Measurements from ENCODE around the gene SLC66A1.
"Not testable (repeated sequence)": the region's sequence is repeated elsewhere in the genome, so short reads cannot be mapped to it uniquely, and the experiment has no call there.

SLC66A1 gene, protein sequence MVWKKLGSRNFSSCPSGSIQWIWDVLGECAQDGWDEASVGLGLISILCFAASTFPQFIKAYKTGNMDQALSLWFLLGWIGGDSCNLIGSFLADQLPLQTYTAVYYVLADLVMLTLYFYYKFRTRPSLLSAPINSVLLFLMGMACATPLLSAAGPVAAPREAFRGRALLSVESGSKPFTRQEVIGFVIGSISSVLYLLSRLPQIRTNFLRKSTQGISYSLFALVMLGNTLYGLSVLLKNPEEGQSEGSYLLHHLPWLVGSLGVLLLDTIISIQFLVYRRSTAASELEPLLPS

DNA sequence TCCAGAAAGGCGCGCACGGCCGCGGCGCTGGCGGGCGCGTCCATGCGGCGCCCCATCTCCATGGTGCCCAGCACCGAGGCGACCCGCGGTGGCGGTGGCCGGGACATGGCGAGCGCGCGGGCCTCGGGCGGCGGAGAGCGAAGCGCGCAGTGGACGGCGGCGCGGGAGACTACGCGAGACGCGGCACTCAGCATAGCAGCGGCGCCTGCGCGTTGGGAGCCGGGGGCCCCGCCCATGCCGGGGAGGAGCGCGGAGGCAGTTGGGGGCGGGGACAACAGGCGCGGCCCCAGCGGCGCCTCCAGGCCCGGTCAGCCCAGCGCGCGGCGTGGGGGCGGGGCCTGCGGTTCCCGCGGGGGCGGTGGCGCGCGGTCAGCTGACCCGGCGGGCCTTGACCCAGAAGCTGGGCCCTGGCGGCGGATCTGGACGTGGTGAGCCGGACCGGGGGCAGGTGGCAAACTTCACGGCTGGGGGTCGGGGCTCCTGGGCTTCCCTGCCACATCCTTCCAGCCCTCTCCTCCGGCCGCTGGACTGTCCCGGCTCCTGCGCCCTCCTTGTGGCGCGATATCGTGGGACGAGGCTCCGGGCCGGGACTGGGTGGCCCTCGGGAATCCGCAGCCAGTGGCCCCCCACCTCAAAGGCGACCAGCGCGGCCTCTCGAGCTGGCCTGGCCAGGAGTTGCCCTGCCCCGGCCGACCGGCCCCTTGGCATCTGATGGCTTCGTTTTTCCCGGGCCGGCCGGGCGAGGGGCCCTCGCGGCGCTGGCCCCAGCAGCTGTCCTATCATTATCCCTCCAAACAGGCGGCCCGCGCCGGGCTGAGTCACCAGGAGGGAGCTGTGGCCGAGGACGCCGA is at the start of gene SLC66A1, which contains the start of gene AKR7A2:
Gene SLC66A1, plus strand, starts transcription at position 396 of the 851 bp plus-strand sequence. CDS start 5,352 bp downstream, outside the sequence.
Gene AKR7A2, minus strand, starts transcription at position 214 of the 851 bp plus-strand sequence. Its CDS starts 20 bp downstream, at position 194.
- Histone ChIP-seq H3K4me1 (ENCODE audit: control insufficient read depth in 5 of 5, insufficient read depth in 5 of 5, low read length in 5 of 5) (peaks cover 13 to 69% (median 59%) of the 10 kb centered on the region in 5 donors), H3K9ac (ENCODE audit: low read length in 5 of 5) (peak within 1 kb of the TSS; percentile 73 to 95 (median 92)), H3K9me3 (ENCODE audit: control insufficient read depth in 5 of 5, low read length in 5 of 5) (no peaks in the 10 kb centered on the region), H3K27ac (ENCODE audit: low read depth, low read length) (peak within 1 kb of the TSS; percentile 93), H3K4me3 (ENCODE audit: low read depth in 1 of 5, low read length in 5 of 5) (peak within 1 kb of the TSS; percentile 80 to 86 (median 82)), H3K36me3 (ENCODE audit: control insufficient read depth in 5 of 5, insufficient read depth in 5 of 5, low read length in 5 of 5) (peaks cover 4 to 25% (median 13%) of the 10 kb centered on the region in 5 donors), H3K27me3 (ENCODE audit: control insufficient read depth in 5 of 5, insufficient read depth in 4 of 5, low read length in 5 of 5) (no peaks in the 10 kb centered on the region)

DNA sequence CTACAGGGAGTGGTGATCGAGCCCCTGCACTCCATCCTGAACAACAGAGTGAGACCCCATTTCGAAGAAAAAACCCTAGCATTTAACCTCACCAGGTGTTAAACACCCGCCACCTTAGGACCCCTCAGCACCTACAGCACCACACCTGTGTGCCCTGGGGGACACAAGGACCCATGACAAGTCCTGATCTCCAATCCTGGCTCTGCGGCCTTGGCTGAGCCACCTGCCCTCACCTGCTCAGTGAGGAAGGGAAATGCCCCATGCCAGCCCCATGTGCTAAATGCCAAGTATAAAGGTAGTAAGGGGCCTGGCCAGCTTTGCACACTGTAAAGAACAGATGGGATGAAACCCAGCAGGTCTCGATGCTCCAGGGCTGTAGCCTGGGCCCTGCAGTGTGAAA is 49.4 kb upstream of the SLC66A1 start:
- no peak overlapping the region for H3K9ac ChIP-seq (ENCODE audit: low read length in 5 of 5)
- peaks cover 0 to 33% (median 29%) of the 10 kb centered on the region in 5 donors for H3K36me3 ChIP-seq (ENCODE audit: control insufficient read depth in 5 of 5, insufficient read depth in 5 of 5, low read length in 5 of 5)
- H3K9me3 ChIP-seq (ENCODE audit: control insufficient read depth in 5 of 5, low read length in 5 of 5) = no peaks in the 10 kb centered on the region
- H3K4me3 ChIP-seq (ENCODE audit: low read depth in 1 of 5, low read length in 5 of 5) = no peak overlapping the region
- peaks cover 0 to 2% (median 0%) of the 10 kb centered on the region in 5 donors for H3K4me1 ChIP-seq (ENCODE audit: control insufficient read depth in 5 of 5, insufficient read depth in 5 of 5, low read length in 5 of 5)
- H3K27me3 ChIP-seq (ENCODE audit: control insufficient read depth in 5 of 5, insufficient read depth in 4 of 5, low read length in 5 of 5) = no peaks in the 10 kb centered on the region
- no peak overlapping the region for H3K27ac ChIP-seq (ENCODE audit: low read depth, low read length)

DNA sequence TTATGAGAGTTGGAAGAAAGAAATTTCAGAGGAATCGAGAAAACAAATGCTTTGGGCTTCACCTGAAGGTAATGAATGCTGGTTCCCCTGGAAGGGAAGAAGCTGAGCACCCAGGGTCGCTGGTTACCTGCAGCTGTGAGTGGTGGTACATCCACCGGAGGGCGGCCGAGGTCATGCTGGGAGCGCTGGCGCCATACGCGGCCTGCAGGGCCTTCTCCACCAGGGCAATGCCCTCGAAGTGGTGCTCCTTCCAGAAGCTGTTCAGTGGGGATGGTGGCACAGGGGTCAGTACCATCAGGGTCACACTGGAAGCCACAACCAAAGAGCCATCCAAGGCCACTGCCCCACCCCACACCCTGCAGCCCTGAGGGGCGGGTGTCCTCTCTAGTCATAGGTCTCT is 43.7 kb upstream of the SLC66A1 start:
- Histone ChIP-seq H3K9me3 (ENCODE audit: control insufficient read depth in 5 of 5, low read length in 5 of 5) (no peaks in the 10 kb centered on the region), H3K27me3 (ENCODE audit: control insufficient read depth in 5 of 5, insufficient read depth in 4 of 5, low read length in 5 of 5) (peaks cover 0 to under 1% (median 0%) of the 10 kb centered on the region in 5 donors), H3K4me1 (ENCODE audit: control insufficient read depth in 5 of 5, insufficient read depth in 5 of 5, low read length in 5 of 5) (no peaks in the 10 kb centered on the region)

DNA sequence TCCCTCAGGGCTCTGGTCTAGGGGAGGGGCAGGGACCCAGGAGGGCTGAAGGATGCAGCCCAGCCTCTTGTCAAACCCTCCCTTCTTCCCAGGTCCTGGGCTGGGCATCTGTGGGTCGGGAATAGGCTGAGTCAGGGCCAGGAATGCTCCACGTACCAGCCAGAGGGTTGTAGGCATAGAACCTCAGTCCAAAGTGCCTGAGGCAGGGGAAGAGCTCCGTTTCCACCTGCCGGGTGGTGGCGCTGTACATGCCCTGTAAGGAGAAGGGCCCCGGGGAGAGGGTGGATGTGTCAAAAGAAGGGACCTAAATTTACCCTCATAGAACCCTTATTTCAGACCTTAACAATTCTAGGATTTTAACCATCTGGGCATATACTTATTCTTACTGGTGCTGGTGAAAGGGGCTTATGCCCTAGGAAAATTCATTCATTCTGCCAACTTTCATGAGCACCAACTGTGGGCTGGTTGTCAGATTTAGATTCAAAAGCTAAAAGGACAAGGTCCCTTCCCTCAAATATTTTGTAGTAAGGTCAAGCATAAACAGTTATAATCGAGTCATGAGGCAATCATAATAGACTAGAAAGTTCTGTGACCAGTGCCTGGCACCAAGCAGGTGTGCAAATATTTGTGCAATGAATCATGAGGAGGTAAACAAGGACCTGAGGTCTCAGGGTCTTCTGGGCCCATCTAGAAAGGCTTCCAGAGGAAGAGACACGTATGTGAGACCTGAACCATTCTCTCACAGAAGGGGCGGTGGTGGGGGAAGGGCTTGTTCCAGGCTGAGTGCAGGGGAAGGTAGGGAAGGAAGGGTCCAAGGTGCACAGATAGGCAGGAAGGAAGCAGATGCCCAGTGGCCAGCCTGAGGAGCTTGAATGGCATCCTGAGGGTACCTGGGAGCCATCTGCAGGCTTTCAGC is 42.4 kb upstream of the SLC66A1 start:
- H3K9me3 ChIP-seq (ENCODE audit: control insufficient read depth in 5 of 5, low read length in 5 of 5); H3K36me3 ChIP-seq (ENCODE audit: control insufficient read depth in 5 of 5, insufficient read depth in 5 of 5, low read length in 5 of 5); H3K4me3 ChIP-seq (ENCODE audit: low read depth in 1 of 5, low read length in 5 of 5); H3K27ac ChIP-seq (ENCODE audit: low read depth, low read length); H3K9ac ChIP-seq (ENCODE audit: low read length in 5 of 5); H3K4me1 ChIP-seq (ENCODE audit: control insufficient read depth in 5 of 5, insufficient read depth in 5 of 5, low read length in 5 of 5); H3K27me3 ChIP-seq (ENCODE audit: control insufficient read depth in 5 of 5, insufficient read depth in 4 of 5, low read length in 5 of 5): not testable (repeated sequence)

More for the DNA sequence above, 43.7 kb upstream of the SLC66A1 start:
- Histone ChIP-seq H3K36me3 (ENCODE audit: control insufficient read depth in 5 of 5, insufficient read depth in 5 of 5, low read length in 5 of 5) (peaks cover 0 to 5% (median 0%) of the 10 kb centered on the region in 5 donors), H3K9ac (ENCODE audit: low read length in 5 of 5) (no peak overlapping the region), H3K4me3 (ENCODE audit: low read depth in 1 of 5, low read length in 5 of 5) (no peak overlapping the region), H3K27ac (ENCODE audit: low read depth, low read length) (no peak overlapping the region)

DNA sequence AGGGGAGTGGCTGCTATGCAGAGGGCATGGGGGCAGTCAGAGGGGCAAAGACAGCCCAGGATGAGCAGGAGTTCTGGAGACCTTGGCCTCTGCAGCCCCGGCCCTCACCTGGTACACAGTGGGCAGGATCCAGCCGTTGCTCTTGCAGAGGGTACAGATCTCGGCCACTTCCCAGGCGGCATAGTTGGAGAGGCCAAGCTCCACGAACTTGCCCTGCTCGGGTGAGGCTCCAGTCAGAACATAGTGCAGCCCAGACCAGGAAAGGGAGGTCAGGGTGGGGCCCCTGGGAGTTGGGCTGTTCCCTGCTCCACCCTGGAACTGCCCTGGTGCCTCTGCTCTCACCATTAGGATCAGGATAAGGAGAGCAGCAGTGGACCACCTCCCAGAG is 41.8 kb upstream of the SLC66A1 start:
- H3K27ac ChIP-seq (ENCODE audit: low read depth, low read length); H3K4me1 ChIP-seq (ENCODE audit: control insufficient read depth in 5 of 5, insufficient read depth in 5 of 5, low read length in 5 of 5); H3K9me3 ChIP-seq (ENCODE audit: control insufficient read depth in 5 of 5, low read length in 5 of 5); H3K36me3 ChIP-seq (ENCODE audit: control insufficient read depth in 5 of 5, insufficient read depth in 5 of 5, low read length in 5 of 5); H3K9ac ChIP-seq (ENCODE audit: low read length in 5 of 5); H3K27me3 ChIP-seq (ENCODE audit: control insufficient read depth in 5 of 5, insufficient read depth in 4 of 5, low read length in 5 of 5); H3K4me3 ChIP-seq (ENCODE audit: low read depth in 1 of 5, low read length in 5 of 5): not testable (repeated sequence)

DNA sequence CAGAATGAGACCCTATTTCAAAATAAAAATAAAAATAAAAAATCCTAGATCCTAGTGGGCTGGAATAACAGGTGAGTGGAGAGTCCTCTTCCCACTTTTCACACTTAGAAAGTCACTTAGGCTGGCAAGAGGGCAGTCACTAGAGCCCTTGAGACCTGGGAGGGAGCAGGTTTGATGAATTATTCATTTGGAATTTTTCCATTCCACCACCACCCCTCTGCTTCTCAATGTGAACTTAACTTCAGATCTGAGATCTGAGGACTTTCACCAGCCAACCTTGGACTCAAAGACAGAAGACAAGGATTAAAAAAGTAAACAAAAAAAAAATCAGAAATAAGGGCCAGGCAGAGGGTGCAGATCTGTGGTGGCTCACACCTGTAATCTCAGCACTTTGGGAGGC is 40.1 kb upstream of the SLC66A1 start:
- peaks cover 0 to 8% (median 3%) of the 10 kb centered on the region in 5 donors for H3K9me3 ChIP-seq (ENCODE audit: control insufficient read depth in 5 of 5, low read length in 5 of 5)
- H3K27me3 ChIP-seq (ENCODE audit: control insufficient read depth in 5 of 5, insufficient read depth in 4 of 5, low read length in 5 of 5) = peaks cover 0 to 5% (median 3%) of the 10 kb centered on the region in 5 donors
- peaks cover 0 to 5% (median 0%) of the 10 kb centered on the region in 5 donors for H3K36me3 ChIP-seq (ENCODE audit: control insufficient read depth in 5 of 5, insufficient read depth in 5 of 5, low read length in 5 of 5)
- no peak overlapping the region for H3K9ac ChIP-seq (ENCODE audit: low read length in 5 of 5)
- H3K4me1 ChIP-seq (ENCODE audit: control insufficient read depth in 5 of 5, insufficient read depth in 5 of 5, low read length in 5 of 5) = peaks cover 0 to 3% (median 0%) of the 10 kb centered on the region in 5 donors
- H3K27ac ChIP-seq (ENCODE audit: low read depth, low read length) = no peak overlapping the region
- no peak overlapping the region for H3K4me3 ChIP-seq (ENCODE audit: low read depth in 1 of 5, low read length in 5 of 5)

DNA sequence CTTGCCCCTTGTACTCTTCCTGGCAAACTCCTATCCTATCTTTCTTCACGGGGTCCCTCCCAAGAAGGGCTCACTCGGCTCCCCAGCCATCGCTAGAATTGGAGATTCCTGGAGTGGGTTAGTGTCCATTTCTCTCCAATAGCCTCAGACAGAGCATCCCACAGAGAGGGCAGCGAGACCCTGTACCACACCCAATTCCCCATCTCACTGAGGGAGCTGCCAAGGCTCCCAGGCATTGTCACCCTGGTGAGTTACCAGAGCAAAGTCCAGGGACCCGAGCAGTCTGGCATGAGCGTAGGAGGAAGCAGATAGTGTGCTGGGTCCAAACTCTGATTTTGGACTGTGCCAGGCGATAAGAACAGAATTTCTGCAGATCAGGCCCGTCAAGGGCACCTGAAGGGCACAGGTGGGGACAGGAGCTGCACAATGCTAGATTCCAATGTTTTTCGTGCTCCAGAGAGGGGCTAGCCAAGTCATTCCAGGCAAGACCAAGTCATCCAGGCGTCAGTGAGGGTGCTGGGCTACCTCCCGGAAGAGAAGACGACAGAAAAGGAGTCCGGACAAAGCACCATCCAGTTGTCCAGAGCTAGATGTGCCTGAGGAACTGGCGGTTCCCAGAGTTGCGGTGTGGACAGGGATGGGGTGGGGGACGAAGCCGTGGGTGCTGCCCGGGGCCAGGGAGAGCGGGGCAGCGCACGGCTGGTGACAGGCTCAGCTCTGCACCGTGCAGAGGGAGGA is 38.9 kb upstream of the SLC66A1 start:
- H3K9ac ChIP-seq (ENCODE audit: low read length in 5 of 5) = no peak overlapping the region
- H3K9me3 ChIP-seq (ENCODE audit: control insufficient read depth in 5 of 5, low read length in 5 of 5) = peaks cover 0 to 13% (median 3%) of the 10 kb centered on the region in 5 donors
- H3K27ac ChIP-seq (ENCODE audit: low read depth, low read length) = no peak overlapping the region
- no peak overlapping the region for H3K4me3 ChIP-seq (ENCODE audit: low read depth in 1 of 5, low read length in 5 of 5)
- H3K27me3 ChIP-seq (ENCODE audit: control insufficient read depth in 5 of 5, insufficient read depth in 4 of 5, low read length in 5 of 5) = peaks cover 0 to 5% (median 3%) of the 10 kb centered on the region in 5 donors
- peaks cover 0 to 3% (median 0%) of the 10 kb centered on the region in 5 donors for H3K4me1 ChIP-seq (ENCODE audit: control insufficient read depth in 5 of 5, insufficient read depth in 5 of 5, low read length in 5 of 5)
- peaks cover 0 to 5% (median 0%) of the 10 kb centered on the region in 5 donors for H3K36me3 ChIP-seq (ENCODE audit: control insufficient read depth in 5 of 5, insufficient read depth in 5 of 5, low read length in 5 of 5)

DNA sequence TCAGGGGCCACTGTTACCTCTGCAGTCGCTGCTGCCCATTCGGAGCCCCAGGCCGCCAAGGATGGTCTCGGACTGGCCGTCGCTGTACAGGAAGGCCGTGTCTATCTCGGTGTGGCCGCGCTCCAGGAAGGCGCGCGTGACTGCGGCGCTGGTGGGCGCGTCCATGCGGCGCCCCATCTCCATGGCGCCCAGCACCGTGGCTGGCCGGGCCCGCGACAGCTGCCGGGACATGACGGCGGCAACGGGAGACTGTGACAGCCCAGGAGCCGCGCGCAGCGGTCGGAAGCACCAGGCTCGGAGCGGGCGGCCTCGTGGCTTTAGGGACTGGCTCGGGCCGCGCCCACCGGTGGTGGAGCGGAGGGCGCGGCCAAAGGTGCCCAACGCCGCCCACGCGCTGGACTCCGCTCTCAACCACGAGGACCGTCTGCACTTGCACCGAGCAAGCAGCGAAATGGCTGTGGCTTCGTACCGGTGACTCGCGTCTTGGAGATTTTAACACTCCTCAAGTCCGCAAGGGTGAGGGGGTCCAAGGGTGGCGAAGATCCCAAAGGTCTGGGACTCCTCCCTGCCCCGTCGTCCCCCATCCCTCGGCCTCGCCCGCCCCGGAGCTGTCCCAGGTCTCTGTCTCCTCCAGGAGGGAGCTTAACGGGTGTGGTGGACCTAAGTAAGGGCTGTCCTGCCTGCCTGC is 38.1 kb upstream of the SLC66A1 start:
- H3K27ac ChIP-seq (ENCODE audit: low read depth, low read length); H3K9ac ChIP-seq (ENCODE audit: low read length in 5 of 5): not testable (repeated sequence)
- peak overlapping the region in 1 of 5 donors; percentile 30 for H3K4me3 ChIP-seq (ENCODE audit: low read depth in 1 of 5, low read length in 5 of 5)

More for the DNA sequence above, 38.1 kb upstream of the SLC66A1 start:
- H3K36me3 ChIP-seq (ENCODE audit: control insufficient read depth in 5 of 5, insufficient read depth in 5 of 5, low read length in 5 of 5); H3K27me3 ChIP-seq (ENCODE audit: control insufficient read depth in 5 of 5, insufficient read depth in 4 of 5, low read length in 5 of 5); H3K4me1 ChIP-seq (ENCODE audit: control insufficient read depth in 5 of 5, insufficient read depth in 5 of 5, low read length in 5 of 5): not testable (repeated sequence)
- H3K9me3 ChIP-seq (ENCODE audit: control insufficient read depth in 5 of 5, low read length in 5 of 5) = peaks cover 0 to 13% (median 3%) of the 10 kb centered on the region in 5 donors
